ENCODE results near the gene PAPSS1. TPM values are rescaled to one million over a fixed set of nuclear protein-coding genes. Genes with fewer than 3 reads are reported as not detected.

Gene PAPSS1
- total RNA-seq, 1 experiment from 2014 or later = 59.0 TPM

- ATAC-seq (no peak), DNase-seq (ENCODE audit: low read depth, low spot score) (no peak)
- H3K27ac ChIP-seq (ENCODE audit: low read depth, low read length) = no peak overlapping the region
- no peaks in the 10 kb centered on the region for H3K4me1 ChIP-seq (ENCODE audit: control insufficient read depth in 1 of 2, insufficient read depth in 2 of 2, low read length in 2 of 2)
- no peaks in the 10 kb centered on the region for H3K79me2 ChIP-seq (ENCODE audit: insufficient read depth, low read length)
- H3K9me3 ChIP-seq (ENCODE audit: control insufficient read depth in 1 of 2, insufficient read depth in 1 of 2, low read depth in 1 of 2, low read length in 2 of 2) = no peaks in the 10 kb centered on the region
- no peaks in the 10 kb centered on the region for H3K9me2 ChIP-seq (ENCODE audit: insufficient read depth)
- H3K27me3 ChIP-seq (ENCODE audit: insufficient read depth, low read length) = no peaks in the 10 kb centered on the region
- no peak overlapping the region for H3K4me3 ChIP-seq (replicated peaks in 1 of 2; ENCODE audit: low read depth in 1 of 2, low read length in 2 of 2)
- no peaks in the 10 kb centered on the region for H3K36me3 ChIP-seq (ENCODE audit: control insufficient read depth in 1 of 2, insufficient read depth in 2 of 2, low read length in 2 of 2)
- no TSS peak for BruUV-seq (replicated peaks)
- TF ChIP-seq EZH2 (IDR thresholded peaks at IDR 0.05) = no peak
- TF ChIP-seq ELF1 (IDR thresholded peaks at IDR 0.05; ENCODE audit: borderline replicate concordance, low read depth) = no peak
- no peak for TF ChIP-seq SIN3A (IDR thresholded peaks at IDR 0.05; ENCODE audit: low read depth)
- TF ChIP-seq MAX (IDR thresholded peaks at IDR 0.05) = no peak
- no peak for TF ChIP-seq CTCF (IDR thresholded peaks at IDR 0.05 in 2 of 3, conservative IDR thresholded peaks at IDR 0.05 in 1 of 3; ENCODE audit: borderline replicate concordance in 1 of 3, insufficient read depth in 1 of 3, low read depth in 2 of 3, low read length in 2 of 3)
- TF ChIP-seq ZFX (IDR thresholded peaks at IDR 0.05) = no peak
- no peak for TF ChIP-seq ZBTB33 (IDR thresholded peaks at IDR 0.05; ENCODE audit: extremely low read depth, insufficient replicate concordance, low read length)
- no peak for TF ChIP-seq EGR1 (IDR thresholded peaks at IDR 0.05; ENCODE audit: low read depth)
- no peak for TF ChIP-seq CEBPB (IDR thresholded peaks at IDR 0.05; ENCODE audit: low read depth)
- CTCF ChIA-PET = interaction anchor here (1.0 to 1.1 kb wide), 2 partner anchors 21 to 23 kb away, joined by 3 read pairs; partner anchors contain the start of gene PAPSS1
- no peak overlapping the region for H3K9ac ChIP-seq (ENCODE audit: low read length)
- no peak overlapping the region for H3K4me2 ChIP-seq (ENCODE audit: low read length)
- H2AFZ ChIP-seq (ENCODE audit: low read depth, low read length, poor library complexity, severe bottlenecking) = peak overlapping the region; percentile 20
- RAD21 ChIA-PET (ENCODE audit: low non-redundant PET in 1 of 2, low total read pairs in 2 of 2, uncharacterized antibody in 2 of 2, unreplicated experiment in 2 of 2) = no interaction called here
- POLR2A ChIA-PET = no interaction called here
- H4K20me1 ChIP-seq (ENCODE audit: insufficient read depth) = no peaks in the 10 kb centered on the region
- intact Hi-C loops (cut with micrococcal nuclease) = no loop called here
Measured at GRCh38 chr4:107740950-107741701, 21.1 kb upstream of the PAPSS1 start.

All from HCT116 (cell line).